ENCODE measurements around the gene PTPN11.

DNA sequence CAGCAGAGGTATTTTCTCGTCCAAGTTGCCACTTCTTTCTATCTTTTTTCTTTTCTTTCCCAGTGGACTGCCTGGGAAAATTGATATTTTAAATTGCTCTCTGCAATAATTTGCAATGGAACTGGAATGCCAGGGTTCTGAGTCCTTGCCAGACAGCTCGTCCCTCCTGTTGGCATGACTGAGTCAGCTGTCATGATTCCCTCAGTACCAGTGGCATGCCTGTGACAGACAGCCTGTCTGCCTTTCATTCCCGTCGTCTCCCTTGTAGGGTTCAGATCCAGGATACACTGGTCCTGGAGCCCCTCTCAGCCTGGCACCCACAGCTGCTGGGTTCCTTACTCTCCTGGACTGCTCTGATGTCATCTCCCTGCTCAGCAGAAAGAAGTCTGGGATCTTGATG, 84.8 kb downstream of the PTPN11 start:
- TF ChIP-seq CTCF (conservative IDR thresholded peaks at IDR 0.05; ENCODE audit: low read depth, low read length) (no peak), EZH2 (IDR thresholded peaks at IDR 0.05; ENCODE audit: low read length, unreplicated experiment) (no peak)

Data from PC-3 (cell line).